SK-N-MC (cell line): Measurements from ENCODE around the gene CWH43.

Experiments
- EZH2 ChIP-seq: fragments of 200-600 bp; sonication (generic); IDR thresholded peaks from one replicate; pipeline ENCODE4 v1.6.1; 2017; ENCODE audit warnings: antibody characterized with exemption
- FOXP2 ChIP-seq: optimal IDR thresholded peaks from 2 replicates; pipeline ENCODE3; 2011; ENCODE audit warnings: mild to moderate bottlenecking, moderate library complexity; ENCODE audit not compliant: insufficient read depth; ENCODE audit errors: extremely low read length, control extremely low read depth
- POLR2AphosphoS5 ChIP-seq: IDR thresholded peaks from 2 replicates; pipeline ENCODE4 v1.6.1; 2012; ENCODE audit warnings: mild to moderate bottlenecking, low read depth, low read length, borderline replicate concordance

DNA sequence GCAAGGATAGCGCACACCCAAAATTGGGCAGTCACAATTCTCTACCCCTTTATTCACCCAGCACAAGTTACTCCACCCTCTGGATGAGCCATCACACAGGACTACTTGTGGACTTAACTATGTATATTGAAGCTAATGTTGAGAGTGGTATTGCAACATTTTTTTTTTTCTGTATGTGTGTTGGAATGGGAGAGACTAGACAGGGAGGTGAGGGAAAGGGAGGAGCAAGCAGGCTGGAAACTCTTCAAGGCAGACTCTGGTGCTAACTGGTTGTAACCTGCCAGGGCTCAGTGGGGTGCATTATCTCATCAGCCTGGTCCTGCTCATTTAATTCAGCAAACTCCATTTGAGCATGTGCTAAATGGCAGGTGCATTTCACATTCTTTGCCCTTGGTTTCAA, 18.4 kb upstream of the CWH43 start:
- TF ChIP-seq EZH2 (no peak), POLR2AphosphoS5 (no peak), FOXP2 (no peak)
